NOMO-1 treated with dmso at 0.1 percent for 144 hours (cell line): ENCODE data around the gene FLT1.

Experiments used
- DNase-seq: peaks from one replicate; lab custom pipeline; 2025; ENCODE audit not compliant: unreplicated experiment; lab: John Stamatoyannopoulos, UW

Gene FLT1, protein sequence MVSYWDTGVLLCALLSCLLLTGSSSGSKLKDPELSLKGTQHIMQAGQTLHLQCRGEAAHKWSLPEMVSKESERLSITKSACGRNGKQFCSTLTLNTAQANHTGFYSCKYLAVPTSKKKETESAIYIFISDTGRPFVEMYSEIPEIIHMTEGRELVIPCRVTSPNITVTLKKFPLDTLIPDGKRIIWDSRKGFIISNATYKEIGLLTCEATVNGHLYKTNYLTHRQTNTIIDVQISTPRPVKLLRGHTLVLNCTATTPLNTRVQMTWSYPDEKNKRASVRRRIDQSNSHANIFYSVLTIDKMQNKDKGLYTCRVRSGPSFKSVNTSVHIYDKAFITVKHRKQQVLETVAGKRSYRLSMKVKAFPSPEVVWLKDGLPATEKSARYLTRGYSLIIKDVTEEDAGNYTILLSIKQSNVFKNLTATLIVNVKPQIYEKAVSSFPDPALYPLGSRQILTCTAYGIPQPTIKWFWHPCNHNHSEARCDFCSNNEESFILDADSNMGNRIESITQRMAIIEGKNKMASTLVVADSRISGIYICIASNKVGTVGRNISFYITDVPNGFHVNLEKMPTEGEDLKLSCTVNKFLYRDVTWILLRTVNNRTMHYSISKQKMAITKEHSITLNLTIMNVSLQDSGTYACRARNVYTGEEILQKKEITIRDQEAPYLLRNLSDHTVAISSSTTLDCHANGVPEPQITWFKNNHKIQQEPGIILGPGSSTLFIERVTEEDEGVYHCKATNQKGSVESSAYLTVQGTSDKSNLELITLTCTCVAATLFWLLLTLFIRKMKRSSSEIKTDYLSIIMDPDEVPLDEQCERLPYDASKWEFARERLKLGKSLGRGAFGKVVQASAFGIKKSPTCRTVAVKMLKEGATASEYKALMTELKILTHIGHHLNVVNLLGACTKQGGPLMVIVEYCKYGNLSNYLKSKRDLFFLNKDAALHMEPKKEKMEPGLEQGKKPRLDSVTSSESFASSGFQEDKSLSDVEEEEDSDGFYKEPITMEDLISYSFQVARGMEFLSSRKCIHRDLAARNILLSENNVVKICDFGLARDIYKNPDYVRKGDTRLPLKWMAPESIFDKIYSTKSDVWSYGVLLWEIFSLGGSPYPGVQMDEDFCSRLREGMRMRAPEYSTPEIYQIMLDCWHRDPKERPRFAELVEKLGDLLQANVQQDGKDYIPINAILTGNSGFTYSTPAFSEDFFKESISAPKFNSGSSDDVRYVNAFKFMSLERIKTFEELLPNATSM (N-terminal part only)

GRCh38 chr13:28494778-28495537 lies at the start of gene FLT1:
Gene FLT1 (minus strand): TSS chr13:28495128. CDS start chr13:28494843, 285 bp downstream.
- no peak for DNase-seq

GRCh38 chr13:28544026-28544425 lies 49.1 kb upstream of the FLT1 start:
- DNase-seq: no peak

DNA sequence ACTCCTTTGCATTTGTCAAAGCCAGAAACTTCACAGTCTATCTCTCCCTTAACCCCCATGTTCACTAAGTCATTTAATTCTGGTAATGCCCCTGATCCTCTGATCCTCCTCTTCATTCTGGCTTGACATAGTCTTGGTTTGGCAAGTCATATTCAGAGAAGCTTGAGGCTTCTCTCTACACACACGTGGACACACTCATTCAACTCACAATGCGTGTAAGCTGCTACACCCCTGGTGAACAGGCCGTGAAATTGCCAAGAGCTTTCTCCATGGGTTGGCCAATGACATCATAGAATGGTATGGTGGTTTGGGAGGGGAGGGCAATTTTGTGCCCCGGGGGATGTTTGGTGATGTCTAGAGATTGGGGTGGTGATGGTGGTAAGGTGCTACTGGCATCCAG lies 47.9 kb upstream of the FLT1 start:
- DNase-seq: no peak

- DNase-seq: no peak
Observed at GRCh38 chr13:28541966-28542365, 47.0 kb upstream of the FLT1 start.

DNA sequence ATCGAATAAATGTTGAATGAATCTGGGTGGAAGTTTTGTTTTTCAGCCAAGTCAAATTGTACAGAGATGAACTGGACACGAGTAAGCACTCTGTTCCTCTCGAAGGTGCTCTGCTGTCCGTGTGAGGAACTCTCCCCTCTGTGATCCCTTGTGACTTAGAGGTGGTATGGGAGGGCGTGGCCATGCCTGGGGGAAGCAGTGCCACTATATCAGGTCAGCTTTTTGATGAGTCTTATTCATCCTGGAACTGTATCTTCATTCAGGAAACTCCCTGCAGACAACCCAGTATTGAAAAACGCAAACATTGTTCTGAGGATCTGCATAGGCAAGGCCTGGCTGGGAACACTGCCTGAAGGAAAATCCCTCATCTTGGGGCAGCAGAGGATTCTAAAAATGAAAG lies 45.7 kb upstream of the FLT1 start:
- DNase-seq: no peak

DNA sequence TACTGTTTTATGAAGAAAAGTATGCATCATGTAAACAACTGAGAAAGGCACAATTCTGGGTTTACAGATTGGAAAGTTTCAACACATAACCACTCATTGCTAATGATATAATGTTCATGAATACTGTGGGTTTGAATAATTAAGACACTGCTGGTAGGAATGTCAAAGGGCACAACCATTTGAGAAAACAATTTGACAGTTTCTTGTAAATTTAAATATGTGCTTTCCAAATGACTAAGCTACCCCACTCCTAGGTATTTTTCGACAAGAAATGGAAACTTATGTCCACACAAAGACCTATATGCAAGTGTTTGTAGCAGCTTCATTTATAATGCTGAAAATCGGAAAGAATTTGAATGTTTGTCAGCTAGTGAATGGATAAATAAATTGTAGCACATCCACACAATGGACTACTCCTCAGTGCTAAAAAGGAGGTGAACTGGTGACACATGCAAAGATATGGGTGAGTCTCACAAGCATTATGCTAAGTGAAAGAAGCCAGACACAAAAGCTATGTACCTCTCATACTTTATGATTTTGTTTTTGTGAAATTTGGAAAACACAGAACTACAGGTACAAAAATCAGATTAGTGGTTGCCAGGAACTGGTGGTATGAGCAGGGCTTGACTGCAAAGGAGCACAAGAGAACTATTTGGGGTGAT lies 44.8 kb upstream of the FLT1 start:
- DNase-seq: no peak

GRCh38 chr13:28538932-28539331 lies 44.0 kb upstream of the FLT1 start:
- DNase-seq: no peak

DNA sequence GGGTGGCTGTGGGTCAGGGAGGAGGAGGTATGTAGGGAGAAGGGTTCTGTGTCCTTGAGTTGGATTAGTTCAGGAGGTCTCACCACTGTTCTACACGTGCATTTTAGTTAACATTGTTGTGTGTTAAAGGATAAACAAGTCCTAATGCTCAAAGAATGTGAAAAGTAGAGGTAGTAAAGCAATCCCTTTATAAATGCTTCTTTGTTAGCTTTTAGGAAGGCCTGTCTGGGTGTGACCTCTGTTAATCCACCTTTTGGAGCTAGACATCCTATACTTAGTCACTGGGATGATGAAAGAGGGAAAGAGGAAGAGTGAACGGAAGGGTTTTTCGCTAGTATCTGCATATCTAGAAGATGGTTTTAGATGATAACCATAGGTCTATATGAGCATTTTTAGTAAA lies 42.2 kb upstream of the FLT1 start:
- peak; percentile 48 for DNase-seq

- DNase-seq: no peak
Observed at GRCh38 chr13:28536371-28536770, 41.4 kb upstream of the FLT1 start.

DNA sequence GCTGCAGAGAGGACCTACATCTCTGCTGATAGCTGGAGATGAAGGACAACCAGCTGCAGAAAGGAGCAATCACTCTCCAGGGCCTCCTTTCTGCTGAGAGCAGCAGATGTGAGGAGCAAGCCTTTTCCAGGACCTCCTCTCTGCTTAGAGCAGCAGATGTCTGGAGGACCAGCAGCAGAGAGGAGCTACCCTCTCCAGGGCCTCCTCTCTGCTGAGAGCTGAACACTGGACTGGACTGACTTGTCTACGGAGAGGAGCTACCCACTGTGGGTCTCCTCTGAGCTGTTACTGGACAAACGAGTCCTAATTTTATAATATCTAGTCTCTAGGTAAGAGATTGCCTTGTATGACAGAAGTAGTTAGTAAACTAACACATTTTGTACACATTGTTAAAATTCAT lies 40.8 kb upstream of the FLT1 start:
- no peak for DNase-seq

DNA sequence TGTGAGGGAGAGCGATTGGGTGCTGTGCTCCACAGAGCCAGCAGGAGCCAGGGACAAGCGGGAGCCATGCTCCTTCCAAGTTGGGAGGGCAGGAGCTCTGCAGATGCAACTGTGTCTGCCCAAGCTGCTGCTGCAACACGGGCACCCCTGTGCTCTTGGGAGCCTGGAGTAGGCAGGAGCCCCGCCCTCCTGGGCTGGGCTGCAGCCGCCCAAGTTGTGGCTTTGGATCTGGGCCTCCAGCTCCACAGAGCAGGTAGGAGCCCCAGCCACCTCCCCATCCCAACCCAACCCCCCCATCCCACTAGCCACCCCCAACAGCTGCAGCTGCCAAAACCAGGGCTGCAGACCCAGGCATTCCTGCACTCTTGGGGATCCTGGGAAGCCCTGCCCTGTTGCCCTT lies 39.9 kb upstream of the FLT1 start:
- DNase-seq: no peak

DNA sequence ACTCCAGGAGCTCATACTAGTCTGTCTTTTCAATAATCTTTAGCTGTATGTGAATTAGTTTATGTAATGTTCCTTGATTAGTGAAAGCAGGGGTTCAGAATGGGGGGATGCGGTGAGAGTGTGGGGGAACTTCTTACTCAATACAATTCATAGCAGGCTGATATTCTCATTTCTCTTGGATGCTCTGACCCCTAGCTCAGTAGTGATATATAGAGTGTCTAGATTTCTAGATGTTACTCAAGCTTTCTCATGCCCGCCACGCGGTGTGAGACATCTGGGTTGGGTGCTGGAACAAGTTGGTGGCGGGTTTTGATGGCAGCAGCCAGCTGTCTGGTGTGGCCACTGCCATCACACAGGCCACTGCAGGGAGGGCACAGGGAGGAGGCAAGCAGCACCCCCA lies 39.3 kb upstream of the FLT1 start:
- no peak for DNase-seq

DNA sequence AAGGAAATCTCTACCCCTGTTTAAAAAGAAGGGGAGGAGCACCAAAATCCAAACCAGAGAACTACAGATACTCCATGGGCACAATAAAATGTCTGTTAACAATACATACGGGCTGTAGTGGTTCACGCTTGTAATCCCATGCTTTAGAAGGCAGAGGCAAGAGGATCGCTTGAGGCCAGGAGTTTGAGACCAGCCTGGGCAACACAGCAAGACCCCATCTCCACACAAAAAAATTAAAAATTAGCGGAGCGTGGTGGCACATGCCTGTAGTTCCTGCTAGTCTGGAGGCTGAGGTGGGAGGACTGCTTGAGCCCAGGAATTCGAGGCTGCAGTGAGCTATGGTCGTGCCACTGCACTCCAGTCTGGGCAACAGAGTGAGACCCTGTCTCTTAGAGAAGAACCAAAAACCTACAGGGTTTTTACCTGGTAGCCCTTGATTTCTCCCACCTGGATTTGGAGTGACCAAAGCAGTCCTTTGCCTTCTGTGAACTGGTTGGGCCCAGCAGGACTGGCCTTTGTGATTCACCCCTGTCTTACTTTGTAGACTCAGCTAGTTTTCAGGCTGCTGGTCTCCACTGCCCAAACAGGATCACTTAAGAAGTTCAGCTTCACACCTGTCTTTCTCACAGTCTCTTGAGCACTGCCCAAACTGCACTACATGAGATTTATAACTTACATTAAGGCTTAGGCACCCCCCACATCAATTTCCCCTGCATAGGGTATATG lies 38.7 kb upstream of the FLT1 start:
- DNase-seq: no peak

DNA sequence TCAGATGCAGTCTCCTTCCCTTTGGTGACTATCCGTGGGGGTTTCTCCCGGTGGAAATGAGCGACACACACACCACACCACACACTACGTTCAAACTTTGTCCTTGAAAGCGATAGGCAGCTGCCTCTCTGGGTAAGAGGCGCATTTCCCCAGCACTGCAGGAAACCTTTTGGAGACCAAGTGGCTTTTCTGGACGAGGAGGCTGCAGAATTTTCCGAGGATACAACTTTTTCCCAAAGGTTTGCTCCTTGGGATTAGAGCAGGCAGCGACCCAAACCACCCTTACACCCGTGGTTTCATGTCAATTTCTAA lies 38.2 kb upstream of the FLT1 start:
- no peak for DNase-seq

DNA sequence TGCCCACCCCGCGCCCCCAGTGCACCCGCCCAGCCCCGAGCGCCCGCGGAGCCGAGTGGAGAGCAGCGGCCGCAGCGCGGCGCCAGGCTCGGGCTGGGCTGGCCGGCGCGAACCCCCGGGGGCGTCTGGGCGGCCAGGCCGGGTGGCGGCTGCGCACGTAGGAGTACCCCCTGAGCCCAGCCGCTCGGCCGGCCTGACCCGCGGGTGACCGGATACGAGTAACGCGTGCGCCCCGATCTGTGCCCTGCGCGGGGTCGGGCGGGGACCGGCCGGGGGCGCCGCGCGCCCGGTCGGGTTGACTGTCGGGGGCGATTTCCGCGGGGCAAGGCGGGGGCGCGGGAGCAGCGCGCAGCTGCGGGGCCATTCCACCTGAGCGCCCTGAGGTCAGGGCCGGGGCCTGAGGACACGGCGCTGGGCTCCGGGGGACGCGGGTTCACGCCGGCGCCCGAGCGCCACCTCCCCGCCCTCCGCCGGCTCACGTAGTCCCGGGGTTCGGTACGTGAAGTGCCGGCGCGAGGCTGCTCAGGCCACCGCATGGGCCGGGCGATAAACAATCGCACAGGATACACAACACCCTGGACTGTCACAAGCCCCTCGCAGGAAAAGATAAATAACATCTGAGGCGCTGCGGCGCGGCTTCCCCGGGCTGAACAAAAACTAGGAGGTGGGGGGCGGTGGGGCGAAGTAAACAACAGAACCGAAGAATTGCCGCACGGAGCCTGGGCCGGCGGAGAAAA lies 37.6 kb upstream of the FLT1 start:
- no peak for DNase-seq

DNA sequence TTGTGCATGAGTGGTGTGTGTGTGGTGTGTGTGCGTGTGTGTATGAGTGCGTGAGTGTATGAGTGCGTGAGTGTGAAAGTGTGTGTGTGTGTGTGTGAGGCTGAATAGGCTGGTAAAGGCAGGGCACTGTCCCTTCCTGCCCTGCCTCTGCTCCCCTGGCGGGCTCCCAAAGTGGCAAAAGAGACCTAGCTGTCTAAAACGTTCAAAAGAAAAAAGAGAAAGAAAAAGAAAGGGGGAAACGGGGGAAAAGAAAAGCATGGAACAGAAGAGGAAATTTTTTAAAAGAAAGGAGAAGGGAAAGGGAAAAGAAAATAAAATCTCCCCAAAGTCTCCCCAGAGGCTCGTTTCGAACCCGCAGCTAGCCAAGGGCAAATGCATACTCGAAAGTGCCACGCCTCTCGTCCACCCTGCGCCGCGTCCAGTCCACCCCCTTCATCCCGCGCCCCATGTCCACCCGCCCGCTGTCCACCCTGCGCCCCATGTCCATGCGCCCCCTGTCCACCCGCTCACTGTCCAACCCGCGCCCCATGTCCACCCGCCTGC lies 37.0 kb upstream of the FLT1 start:
- no peak for DNase-seq

DNA sequence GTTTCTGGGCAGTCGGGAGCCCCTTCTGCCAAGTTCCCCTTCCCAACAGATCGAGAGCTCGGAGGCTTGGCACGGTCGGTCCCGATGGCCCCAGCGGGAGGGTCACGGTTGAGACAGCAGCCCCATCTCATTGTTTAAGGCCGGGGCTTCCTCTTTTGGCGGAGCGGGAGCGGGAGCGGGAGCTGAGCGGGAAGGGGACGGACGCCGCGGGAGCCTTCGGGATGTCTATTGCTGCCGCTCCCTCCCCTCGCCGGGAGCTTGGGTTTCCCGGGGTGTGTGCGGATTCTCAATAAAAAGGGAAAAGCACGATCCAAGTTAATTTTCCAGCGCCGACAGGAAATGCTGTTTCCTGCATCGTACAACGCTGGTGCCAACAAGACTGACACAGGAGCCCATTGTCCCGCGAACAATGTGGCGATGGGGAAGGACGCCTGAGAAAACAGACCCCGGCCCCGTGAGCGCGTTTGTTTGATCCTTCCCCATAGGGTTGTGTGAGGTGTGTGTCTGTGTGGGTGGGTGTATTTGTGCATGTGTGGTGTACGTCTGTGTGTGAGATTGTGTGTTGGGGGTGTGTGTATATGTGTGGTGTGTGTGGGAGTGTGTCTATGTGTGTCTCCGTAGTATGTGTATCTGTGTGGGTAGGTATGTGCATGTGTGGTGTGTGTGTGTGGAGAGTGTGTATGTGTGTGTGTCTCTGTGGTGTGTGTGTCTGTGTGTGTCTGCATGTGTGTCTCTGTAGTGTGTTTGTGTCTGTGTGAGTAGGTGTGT lies 36.3 kb upstream of the FLT1 start:
- DNase-seq: no peak

- DNase-seq: no peak
Observed at GRCh38 chr13:28530729-28531076, 35.8 kb upstream of the FLT1 start.
